Activated CD4-positive, alpha-beta T cell treated with anti-CD3 and anti-CD28 coated beads, Interleukin-2, amount 10 ng/mL, durations not matched to agents 7 days and 5 days (primary cell): ENCODE data around the gene SKI. TPM values are rescaled to one million over a fixed set of nuclear protein-coding genes. Genes with fewer than 3 reads are reported as not detected.

Source experiments
- CTCF ChIA-PET: fragments of 350-600 bp; sonication (Branson Sonifier 250); formaldehyde crosslinking; loops from one replicate; lab custom pipeline; 2021; ENCODE audit warnings: antibody characterized with exemption; lab: Charles Lee
- POLR2A ChIA-PET: fragments of 350-600 bp; sonication (Branson Sonifier 250); formaldehyde crosslinking; loops from one replicate; lab custom pipeline; 2021; ENCODE audit warnings: antibody characterized with exemption; lab: Charles Lee
- DNase-seq: peaks from one replicate; pipeline ENCODE4 v3.0.0-alpha.2; 2020
- H3K27ac Mint-ChIP-seq: one replicate; pipeline ENCODE4 v1.8.0; 2021; ENCODE audit warnings: mild to moderate bottlenecking, moderate library complexity, mixed read lengths
- H3K27me3 Mint-ChIP-seq: one replicate; pipeline ENCODE4 v1.8.0; 2021; ENCODE audit warnings: mixed read lengths
- H3K36me3 Mint-ChIP-seq: one replicate; pipeline ENCODE4 v1.8.0; 2021; ENCODE audit warnings: low read depth, mixed read lengths
- H3K4me1 Mint-ChIP-seq: one replicate; pipeline ENCODE4 v1.8.0; 2021; ENCODE audit warnings: mixed read lengths
- H3K4me3 Mint-ChIP-seq: one replicate; pipeline ENCODE4 v1.8.0; 2021; ENCODE audit warnings: mild to moderate bottlenecking, moderate library complexity, mixed read lengths
- H3K9me3 Mint-ChIP-seq: one replicate; pipeline ENCODE4 v1.8.0; 2021; ENCODE audit warnings: mixed read lengths
- total RNA-seq, 2 experiments: library from RNA; stranded (reverse); gene quantifications; one replicate each; pipeline ENCODE4 v1.2.3, GENCODE V29; 2021

Gene SKI
- total RNA-seq, 2 experiments from 2014 or later: 60.7 to 62.0 TPM

- H3K27ac Mint-ChIP-seq: peak overlapping the region; percentile 89
- POLR2A ChIA-PET: no interaction called here
These were observed 30.4 kb upstream of the SKI start for GRCh38 chr1:2197707-2198165.

GRCh38 chr1:2198571-2198970 is 29.5 kb upstream of the SKI start:
- peaks cover 26% of the 10 kb centered on the region for H3K4me1 Mint-ChIP-seq
- POLR2A ChIA-PET: interaction anchor here (1.0 to 1.1 kb wide), 2 partner anchors 14 to 29 kb away, joined by 3 to 4 read pairs; partner anchors contain the start of gene SKI
- no peaks in the 10 kb centered on the region for H3K36me3 Mint-ChIP-seq
- H3K27me3 Mint-ChIP-seq: no peaks in the 10 kb centered on the region
- H3K27ac Mint-ChIP-seq: peak overlapping the region; percentile 89
- CTCF ChIA-PET: interaction anchor here (0.8 to 2.3 kb wide), 5 partner anchors 25 to 625 kb away, joined by 3 to 17 read pairs (median 5); no protein-coding TSS in a partner anchor
- H3K9me3 Mint-ChIP-seq: no peaks in the 10 kb centered on the region
- no peak for DNase-seq
- peak overlapping the region; percentile 85 for H3K4me3 Mint-ChIP-seq

More at GRCh38 chr1:2197707-2198165, 30.4 kb upstream of the SKI start:
- no peaks in the 10 kb centered on the region for H3K9me3 Mint-ChIP-seq
- H3K36me3 Mint-ChIP-seq: peaks cover 1% of the 10 kb centered on the region
- CTCF ChIA-PET: interaction anchor here (0.7 to 1.0 kb wide), 3 partner anchors 10 to 193 kb away, joined by 3 to 5 read pairs (median 3); partner anchors contain the start of gene MORN1
- no peaks in the 10 kb centered on the region for H3K27me3 Mint-ChIP-seq
- no peak overlapping the region for H3K4me3 Mint-ChIP-seq
- H3K4me1 Mint-ChIP-seq: peaks cover 31% of the 10 kb centered on the region
- DNase-seq: no peak

- Mint-ChIP-seq H3K27ac (peak overlapping the region; percentile 89), H3K4me1 (peaks cover 26% of the 10 kb centered on the region), H3K9me3 (no peaks in the 10 kb centered on the region), H3K27me3 (no peaks in the 10 kb centered on the region), H3K4me3 (peak overlapping the region; percentile 85), H3K36me3 (no peaks in the 10 kb centered on the region)
- CTCF ChIA-PET: interaction anchor here (0.6 to 2.3 kb wide), 5 partner anchors 25 to 624 kb away, joined by 3 to 17 read pairs (median 3); no protein-coding TSS in a partner anchor
- DNase-seq: peak; percentile 93
- POLR2A ChIA-PET: interaction anchor here (0.5 to 1.1 kb wide), 3 partner anchors 13 to 30 kb away, joined by 3 to 4 read pairs (median 3); partner anchors contain the start of gene SKI
These were observed 28.9 kb upstream of the SKI start for GRCh38 chr1:2199042-2199810.

GRCh38 chr1:2200308-2200943 is 27.7 kb upstream of the SKI start:
- H3K4me1 Mint-ChIP-seq: peaks cover 26% of the 10 kb centered on the region
- no peak overlapping the region for H3K27ac Mint-ChIP-seq
- DNase-seq: no peak

DNA sequence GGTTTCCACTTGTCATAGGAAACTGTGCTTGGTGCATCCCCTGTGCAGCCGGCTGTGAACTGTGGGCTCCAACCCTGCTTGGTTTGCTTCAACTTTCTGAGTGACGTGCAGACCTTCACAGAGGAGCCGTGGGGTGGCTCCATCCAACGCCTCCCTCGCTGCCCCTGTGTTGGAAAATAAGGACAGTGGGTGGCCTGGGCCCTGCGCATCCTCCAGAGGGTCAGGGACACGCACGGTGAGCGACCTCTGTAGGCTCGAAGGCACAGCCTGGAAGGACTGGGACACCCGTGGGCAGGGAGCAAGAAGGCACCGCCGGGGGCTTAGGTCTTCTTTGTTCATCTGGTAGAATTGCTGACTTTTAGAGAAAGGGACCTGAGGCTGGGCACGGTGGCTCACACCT is 27.1 kb upstream of the SKI start:
- ChIA-PET CTCF (interaction anchor here (1.1 to 2.3 kb wide), 2 partner anchors 181 to 602 kb away, joined by 3 to 17 read pairs; no protein-coding TSS in a partner anchor), POLR2A (no interaction called here)
- no peak for DNase-seq
- Mint-ChIP-seq H3K9me3 (no peaks in the 10 kb centered on the region), H3K27ac (no peak overlapping the region), H3K4me1 (peaks cover 29% of the 10 kb centered on the region), H3K27me3 (no peaks in the 10 kb centered on the region), H3K36me3 (no peaks in the 10 kb centered on the region), H3K4me3 (no peak overlapping the region)

More at GRCh38 chr1:2200308-2200943, 27.7 kb upstream of the SKI start:
- ChIA-PET POLR2A (no interaction called here), CTCF (interaction anchor here (0.6 to 2.3 kb wide), 5 partner anchors 155 to 602 kb away, joined by 3 to 17 read pairs (median 3); no protein-coding TSS in a partner anchor)
- Mint-ChIP-seq H3K9me3 (no peaks in the 10 kb centered on the region), H3K36me3 (no peaks in the 10 kb centered on the region), H3K27me3 (no peaks in the 10 kb centered on the region), H3K4me3 (peak overlapping the region; percentile 85)

GRCh38 chr1:2202008-2202575 is 26.0 kb upstream of the SKI start:
- ChIA-PET POLR2A (no interaction called here), CTCF (interaction anchor here (0.6 to 2.0 kb wide), 4 partner anchors 11 to 384 kb away, joined by 3 to 9 read pairs (median 5); no protein-coding TSS in a partner anchor)
- Mint-ChIP-seq H3K36me3 (no peaks in the 10 kb centered on the region), H3K27me3 (no peaks in the 10 kb centered on the region), H3K4me1 (peaks cover 29% of the 10 kb centered on the region), H3K27ac (no peak overlapping the region), H3K9me3 (no peaks in the 10 kb centered on the region), H3K4me3 (no peak overlapping the region)
- no peak for DNase-seq

GRCh38 chr1:2202843-2203601 is 25.1 kb upstream of the SKI start:
- no peaks in the 10 kb centered on the region for H3K9me3 Mint-ChIP-seq
- H3K27ac Mint-ChIP-seq: no peak overlapping the region
- no peak overlapping the region for H3K4me3 Mint-ChIP-seq
- ChIA-PET POLR2A (no interaction called here), CTCF (interaction anchor here (1.0 to 4.3 kb wide), 6 partner anchors 8 to 383 kb away, joined by 3 to 31 read pairs (median 5); partner anchors contain the start of gene FAAP20)
- H3K36me3 Mint-ChIP-seq: no peaks in the 10 kb centered on the region
- DNase-seq: no peak
- H3K27me3 Mint-ChIP-seq: no peaks in the 10 kb centered on the region
- peaks cover 27% of the 10 kb centered on the region for H3K4me1 Mint-ChIP-seq

GRCh38 chr1:2203671-2204414 is 24.3 kb upstream of the SKI start:
- Mint-ChIP-seq H3K36me3 (no peaks in the 10 kb centered on the region), H3K27me3 (no peaks in the 10 kb centered on the region), H3K27ac (no peak overlapping the region), H3K4me1 (peaks cover 18% of the 10 kb centered on the region), H3K9me3 (no peaks in the 10 kb centered on the region), H3K4me3 (no peak overlapping the region)
- DNase-seq: no peak
- ChIA-PET POLR2A (no interaction called here), CTCF (interaction anchor here (1.0 to 4.3 kb wide), 5 partner anchors 9 to 382 kb away, joined by 3 to 31 read pairs (median 3); partner anchors contain the start of gene FAAP20)

GRCh38 chr1:2204415-2205190 is 23.5 kb upstream of the SKI start:
- Mint-ChIP-seq H3K9me3 (no peaks in the 10 kb centered on the region), H3K27me3 (no peaks in the 10 kb centered on the region), H3K4me3 (no peak overlapping the region), H3K4me1 (peaks cover 11% of the 10 kb centered on the region), H3K27ac (no peak overlapping the region), H3K36me3 (no peaks in the 10 kb centered on the region)
- no peak for DNase-seq
- CTCF ChIA-PET: interaction anchor here (0.6 to 4.3 kb wide), 5 partner anchors 9 to 841 kb away, joined by 3 to 31 read pairs (median 4); partner anchors contain the start of gene FAAP20
- POLR2A ChIA-PET: no interaction called here

- Mint-ChIP-seq H3K4me1 (peaks cover 5% of the 10 kb centered on the region), H3K36me3 (no peaks in the 10 kb centered on the region), H3K4me3 (peak overlapping the region; percentile 58), H3K9me3 (no peaks in the 10 kb centered on the region), H3K27me3 (no peaks in the 10 kb centered on the region), H3K27ac (no peak overlapping the region)
- peak; percentile 94 for DNase-seq
- CTCF ChIA-PET: interaction anchor here (0.6 to 4.3 kb wide), 5 partner anchors 10 to 842 kb away, joined by 3 to 31 read pairs (median 3); partner anchors contain the start of gene FAAP20
- POLR2A ChIA-PET: no interaction called here
These were observed 22.7 kb upstream of the SKI start for GRCh38 chr1:2205191-2205952.
